Sigmoid colon (tissue), 4 donors: Measurements from ENCODE around the gene TMEM63B.

Experiments used
- POLR2A ChIP-seq, 2 donors: fragments of 450-650 bp; IDR thresholded peaks; one replicate each; pipeline ENCODE4 v1.6.1; 2016; ENCODE audit warnings: antibody characterized with exemption in 2 of 2, mild to moderate bottlenecking in 2 of 2, moderate library complexity in 2 of 2
- POLR2AphosphoS5 ChIP-seq, 4 donors: sonication (generic); formaldehyde crosslinking; IDR thresholded peaks; one replicate each; pipeline ENCODE4 v1.6.1; 2017; ENCODE audit warnings: antibody characterized with exemption in 4 of 4
- TF ChIP-seq, protein P1 (sequence below), 4 experiments: fragments of 450-650 bp in 3 of 4; fragments of 200-600 bp in 1 of 4; IDR thresholded peaks; one replicate each; pipeline ENCODE4 v1.5.1; 2016 to 2019; ENCODE audit warnings: antibody characterized with exemption in 4 of 4, mild to moderate bottlenecking in 3 of 4, moderate library complexity in 2 of 4

DNA sequence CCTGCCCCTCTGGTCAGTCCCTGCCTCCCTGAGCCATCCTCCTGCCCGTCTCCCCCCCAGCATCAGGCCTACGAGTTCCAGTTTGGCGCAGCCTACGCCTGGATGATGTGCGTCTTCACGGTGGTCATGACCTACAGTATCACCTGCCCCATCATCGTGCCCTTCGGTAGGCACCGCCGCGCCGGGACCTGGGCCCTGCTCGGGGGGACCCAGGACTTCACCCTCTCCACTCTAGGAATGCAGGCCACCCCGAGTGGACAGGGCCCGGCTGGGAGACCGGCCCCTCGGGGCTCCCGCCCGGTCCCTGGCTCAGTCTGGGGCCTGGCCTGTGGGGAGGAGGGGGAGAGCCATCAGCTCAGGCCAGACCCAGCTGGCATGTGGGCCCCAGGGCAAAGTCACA, 25.2 kb downstream of the TMEM63B start:
- TF ChIP-seq, protein P1, sequence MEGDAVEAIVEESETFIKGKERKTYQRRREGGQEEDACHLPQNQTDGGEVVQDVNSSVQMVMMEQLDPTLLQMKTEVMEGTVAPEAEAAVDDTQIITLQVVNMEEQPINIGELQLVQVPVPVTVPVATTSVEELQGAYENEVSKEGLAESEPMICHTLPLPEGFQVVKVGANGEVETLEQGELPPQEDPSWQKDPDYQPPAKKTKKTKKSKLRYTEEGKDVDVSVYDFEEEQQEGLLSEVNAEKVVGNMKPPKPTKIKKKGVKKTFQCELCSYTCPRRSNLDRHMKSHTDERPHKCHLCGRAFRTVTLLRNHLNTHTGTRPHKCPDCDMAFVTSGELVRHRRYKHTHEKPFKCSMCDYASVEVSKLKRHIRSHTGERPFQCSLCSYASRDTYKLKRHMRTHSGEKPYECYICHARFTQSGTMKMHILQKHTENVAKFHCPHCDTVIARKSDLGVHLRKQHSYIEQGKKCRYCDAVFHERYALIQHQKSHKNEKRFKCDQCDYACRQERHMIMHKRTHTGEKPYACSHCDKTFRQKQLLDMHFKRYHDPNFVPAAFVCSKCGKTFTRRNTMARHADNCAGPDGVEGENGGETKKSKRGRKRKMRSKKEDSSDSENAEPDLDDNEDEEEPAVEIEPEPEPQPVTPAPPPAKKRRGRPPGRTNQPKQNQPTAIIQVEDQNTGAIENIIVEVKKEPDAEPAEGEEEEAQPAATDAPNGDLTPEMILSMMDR (IDR thresholded peaks at IDR 0.05): no peak
- TF ChIP-seq POLR2A (IDR thresholded peaks at IDR 0.05) (no peak), POLR2AphosphoS5 (IDR thresholded peaks at IDR 0.05) (no peak)
